AG08395 (cell line): ENCODE data around the gene PTMA.
"Not testable (repeated sequence)": the region's sequence is repeated elsewhere in the genome, so short reads cannot be mapped to it uniquely, and the experiment has no call there.

Experiments used
- DNase-seq: peaks from one replicate; pipeline ENCODE4 v3.0.0; 2012; ENCODE audit warnings: mixed read lengths, low spot score

PTMA gene, protein sequence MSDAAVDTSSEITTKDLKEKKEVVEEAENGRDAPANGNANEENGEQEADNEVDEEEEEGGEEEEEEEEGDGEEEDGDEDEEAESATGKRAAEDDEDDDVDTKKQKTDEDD

DNA sequence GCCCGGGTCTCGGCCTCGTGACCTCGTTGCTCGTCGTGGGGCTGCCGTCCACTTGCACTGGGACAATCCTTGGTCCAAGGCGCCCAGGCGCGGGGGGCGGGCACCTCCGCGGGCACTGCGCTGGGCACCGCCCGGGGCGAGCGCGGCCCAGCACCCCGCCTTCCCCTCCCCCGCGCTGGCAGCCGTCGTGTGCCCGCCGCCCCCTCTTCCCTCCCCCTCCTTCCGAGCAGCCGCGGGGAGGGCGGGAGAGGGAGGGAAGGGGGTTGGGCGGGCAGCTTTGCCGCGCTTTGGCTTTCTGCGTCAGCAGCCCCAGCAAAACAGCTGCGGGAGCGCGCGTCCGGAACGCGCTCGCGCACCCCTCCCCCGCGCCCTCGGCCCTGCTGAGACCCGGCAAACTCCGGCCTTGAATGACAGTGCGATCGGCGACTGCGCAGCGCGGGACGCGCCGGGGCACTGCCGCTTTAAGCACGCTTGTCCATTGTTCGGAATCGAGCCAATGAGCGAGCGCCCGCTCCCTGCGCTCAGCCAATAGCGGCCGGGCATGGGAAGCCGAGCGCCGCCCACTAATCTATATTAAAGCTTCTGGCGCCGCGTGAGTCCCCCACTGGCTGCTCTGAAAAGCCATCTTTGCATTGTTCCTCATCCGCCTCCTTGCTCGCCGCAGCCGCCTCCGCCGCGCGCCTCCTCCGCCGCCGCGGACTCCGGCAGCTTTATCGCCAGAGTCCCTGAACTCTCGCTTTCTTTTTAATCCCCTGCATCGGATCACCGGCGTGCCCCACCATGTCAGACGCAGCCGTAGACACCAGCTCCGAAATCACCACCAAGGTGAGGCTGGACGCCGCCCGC lies at the start of gene PTMA:
Gene PTMA (plus strand): TSS at position 599 of the 846 bp plus-strand sequence. CDS start 182 bp downstream, at position 781.
- peak; percentile 96 for DNase-seq

DNA sequence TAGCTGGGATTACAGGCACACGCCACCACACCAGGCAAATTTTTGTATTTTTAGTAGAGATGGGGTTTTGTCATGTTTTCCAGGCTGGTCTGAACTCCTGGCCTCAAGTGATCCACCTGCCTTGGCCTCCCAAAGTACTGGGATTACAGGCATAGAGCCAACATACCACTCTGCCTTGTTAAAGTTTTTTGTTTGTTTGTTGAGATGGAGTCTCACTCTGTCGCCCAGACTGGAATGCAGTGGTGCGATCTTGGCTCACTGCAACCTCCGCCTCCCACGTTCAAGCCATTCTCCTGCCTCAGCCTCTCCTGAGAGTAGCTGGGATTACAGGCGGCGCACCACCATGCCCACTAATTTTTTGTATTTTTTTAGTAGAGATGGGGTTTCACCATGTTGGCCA lies 48.3 kb upstream of the PTMA start:
- not testable (repeated sequence) for DNase-seq

DNA sequence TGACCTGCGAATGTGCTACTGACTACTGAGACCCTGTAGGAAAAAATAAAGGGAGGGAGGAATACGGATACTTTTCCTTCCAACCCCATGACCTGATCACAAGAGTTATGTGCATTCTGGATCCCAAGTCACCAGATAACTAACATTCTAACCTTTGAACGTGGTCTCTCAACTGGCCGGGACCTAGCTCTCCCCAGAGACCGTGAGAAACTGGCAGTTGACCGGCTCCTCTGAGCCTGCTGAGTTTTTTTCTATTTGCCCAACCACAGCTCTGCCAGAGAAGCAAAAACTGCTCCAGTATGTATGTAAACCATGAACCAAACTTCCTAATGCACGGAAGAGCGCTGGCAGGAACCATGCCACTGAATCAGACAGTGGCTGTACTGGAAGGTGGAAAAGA lies 47.5 kb upstream of the PTMA start:
- DNase-seq = no peak

DNA sequence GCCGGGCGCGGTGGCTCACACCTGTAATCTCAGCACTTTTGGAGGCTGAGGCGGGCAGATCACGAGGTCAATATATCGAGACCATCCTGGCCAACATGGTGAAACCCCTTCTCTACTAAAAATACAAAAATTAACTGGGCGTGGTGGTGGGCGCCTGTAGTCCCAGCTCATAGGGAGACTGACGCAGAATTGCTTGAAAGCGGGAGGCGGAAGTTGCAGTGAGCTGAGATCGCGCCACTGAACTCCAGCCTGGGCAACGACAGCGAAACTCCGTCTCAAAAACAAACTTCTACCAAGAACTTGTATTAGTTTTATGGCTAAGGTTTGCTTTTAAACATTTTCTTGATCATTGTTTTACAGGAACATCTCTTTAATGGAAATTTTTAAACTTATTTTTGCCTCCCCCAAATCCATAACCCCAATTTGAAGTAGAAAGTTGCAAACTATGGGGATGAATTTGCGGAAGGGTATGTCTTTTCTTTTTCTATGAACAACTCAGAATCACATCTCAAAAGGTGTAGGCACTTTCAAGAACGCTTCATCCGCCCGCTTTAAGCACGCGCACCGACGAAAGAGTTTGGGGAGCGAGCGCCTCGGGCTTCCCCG lies 46.8 kb upstream of the PTMA start:
- DNase-seq = no peak

DNA sequence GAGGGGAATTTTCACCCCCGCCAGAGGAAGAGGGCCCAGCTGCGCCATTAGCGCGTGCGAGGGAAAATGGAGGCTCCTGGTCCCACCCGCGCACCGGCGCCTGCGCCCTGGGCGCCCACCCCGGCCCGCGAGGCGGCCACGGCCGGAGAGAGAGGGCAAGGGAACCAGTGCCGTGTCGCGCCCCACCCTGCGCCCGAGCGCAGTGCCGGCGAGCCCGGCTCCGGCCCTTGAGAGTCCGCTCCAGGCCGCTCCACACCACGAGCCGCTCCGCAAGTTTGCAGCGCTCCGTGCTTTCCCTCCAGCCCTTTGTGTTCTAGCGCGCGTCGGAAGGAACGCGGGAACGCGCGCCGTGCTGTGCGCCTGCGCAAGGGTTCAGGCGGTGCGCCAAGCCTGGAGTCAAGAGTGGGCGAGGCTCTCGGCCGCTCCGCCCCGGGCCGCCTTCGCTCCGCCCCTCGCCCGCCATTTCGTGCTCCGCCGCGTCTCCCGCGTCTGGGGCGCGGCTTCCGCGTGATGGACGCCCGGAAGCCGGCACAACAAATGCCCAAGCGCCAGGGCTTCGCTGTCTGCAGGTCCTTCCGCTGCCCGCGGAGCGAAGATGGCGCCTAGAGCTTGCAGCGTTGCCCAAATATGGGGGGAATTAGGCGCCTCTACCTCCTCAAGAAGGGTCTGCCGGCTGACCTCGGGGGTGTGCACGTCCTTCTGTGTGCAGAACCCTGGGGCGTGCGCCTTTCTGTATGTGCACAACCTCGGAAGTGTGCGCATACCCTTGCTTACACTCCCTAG lies 46.1 kb upstream of the PTMA start:
- DNase-seq = peak; percentile 94

DNA sequence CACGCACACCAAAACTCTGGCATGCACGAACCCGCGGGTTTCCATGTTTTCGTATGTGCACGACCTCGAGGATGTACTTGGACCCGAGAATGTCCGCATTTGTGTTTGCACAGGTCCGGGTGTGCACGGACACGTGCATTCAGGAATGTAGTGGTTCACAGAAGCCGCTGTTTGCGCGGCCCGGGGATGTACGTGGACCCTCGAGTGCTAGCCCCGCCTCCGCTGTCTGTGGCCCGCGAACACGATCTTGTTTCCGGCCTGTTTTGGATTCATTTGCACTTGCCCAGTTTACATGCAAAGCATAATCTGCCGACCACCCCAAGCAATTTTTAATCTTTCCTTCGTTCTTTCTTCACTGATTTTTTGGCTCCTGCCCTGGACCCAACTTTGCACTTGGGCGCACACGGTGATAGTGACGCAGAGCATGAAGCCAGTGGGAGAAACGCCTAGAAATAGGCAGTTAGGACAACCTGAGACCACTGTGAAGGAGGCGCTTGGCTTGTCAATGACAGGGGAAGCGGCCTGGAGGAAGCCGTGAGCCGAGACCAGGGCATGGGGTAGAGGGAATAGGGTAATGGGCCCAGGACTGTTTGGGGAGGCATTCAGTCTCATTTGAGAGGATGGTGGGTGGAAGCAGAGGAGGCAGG lies 45.4 kb upstream of the PTMA start:
- no peak for DNase-seq

DNA sequence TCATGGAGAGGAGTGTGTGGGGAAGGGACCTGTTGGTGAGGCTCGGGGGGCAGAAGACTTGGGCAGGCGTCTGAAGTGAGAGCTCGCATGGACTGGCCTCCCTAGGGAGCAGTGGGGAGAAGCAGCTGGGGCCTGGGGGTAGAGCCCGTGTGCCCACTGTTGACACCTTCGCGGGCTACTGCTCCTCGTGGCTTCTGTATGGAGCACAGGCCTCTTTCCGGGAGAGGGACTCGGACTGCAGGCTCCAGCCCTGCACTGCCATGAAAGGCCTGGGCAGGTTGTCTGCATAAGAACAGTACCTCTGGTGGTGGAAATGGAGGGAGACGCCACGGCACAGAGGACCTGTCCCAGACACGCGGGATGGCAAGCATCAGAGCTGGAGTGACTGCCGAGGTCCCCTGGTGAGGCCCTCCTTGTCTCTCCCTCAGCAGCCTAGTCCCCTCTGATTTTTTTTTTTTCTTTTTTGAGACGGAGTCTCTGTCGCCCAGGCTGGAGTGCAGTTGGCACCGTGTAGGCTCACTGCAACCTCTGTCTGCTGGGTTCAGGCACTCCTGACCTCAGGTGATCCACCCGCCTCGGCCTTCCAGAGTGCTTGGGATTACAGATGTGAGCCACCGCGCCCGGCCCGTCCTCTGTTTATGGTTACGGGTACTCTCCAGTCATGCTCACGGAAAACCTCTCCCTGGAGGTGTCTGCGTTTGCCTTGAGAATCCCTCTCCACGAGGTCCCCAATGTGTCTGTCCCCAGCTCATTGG lies 44.7 kb upstream of the PTMA start:
- no peak for DNase-seq

DNA sequence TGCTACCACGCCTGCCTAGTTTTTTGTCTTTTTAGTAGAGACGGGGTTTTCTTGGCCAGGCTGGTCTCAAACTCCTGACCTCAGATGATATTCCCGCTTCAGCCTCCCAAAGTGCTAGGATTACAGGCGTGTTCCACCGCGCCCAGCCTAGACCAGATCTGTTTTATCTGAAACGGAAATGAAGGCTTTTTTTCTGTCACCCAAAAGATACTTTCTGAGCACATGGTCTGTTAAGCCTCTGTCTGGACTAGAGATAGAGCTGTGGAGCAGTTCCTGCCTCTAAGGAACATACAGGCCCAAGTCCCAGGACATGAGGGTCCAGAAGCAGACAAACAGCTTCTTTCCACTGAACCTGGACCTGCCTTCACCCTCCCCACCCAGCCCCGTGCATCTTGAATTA lies 43.6 kb upstream of the PTMA start:
- DNase-seq = no peak

DNA sequence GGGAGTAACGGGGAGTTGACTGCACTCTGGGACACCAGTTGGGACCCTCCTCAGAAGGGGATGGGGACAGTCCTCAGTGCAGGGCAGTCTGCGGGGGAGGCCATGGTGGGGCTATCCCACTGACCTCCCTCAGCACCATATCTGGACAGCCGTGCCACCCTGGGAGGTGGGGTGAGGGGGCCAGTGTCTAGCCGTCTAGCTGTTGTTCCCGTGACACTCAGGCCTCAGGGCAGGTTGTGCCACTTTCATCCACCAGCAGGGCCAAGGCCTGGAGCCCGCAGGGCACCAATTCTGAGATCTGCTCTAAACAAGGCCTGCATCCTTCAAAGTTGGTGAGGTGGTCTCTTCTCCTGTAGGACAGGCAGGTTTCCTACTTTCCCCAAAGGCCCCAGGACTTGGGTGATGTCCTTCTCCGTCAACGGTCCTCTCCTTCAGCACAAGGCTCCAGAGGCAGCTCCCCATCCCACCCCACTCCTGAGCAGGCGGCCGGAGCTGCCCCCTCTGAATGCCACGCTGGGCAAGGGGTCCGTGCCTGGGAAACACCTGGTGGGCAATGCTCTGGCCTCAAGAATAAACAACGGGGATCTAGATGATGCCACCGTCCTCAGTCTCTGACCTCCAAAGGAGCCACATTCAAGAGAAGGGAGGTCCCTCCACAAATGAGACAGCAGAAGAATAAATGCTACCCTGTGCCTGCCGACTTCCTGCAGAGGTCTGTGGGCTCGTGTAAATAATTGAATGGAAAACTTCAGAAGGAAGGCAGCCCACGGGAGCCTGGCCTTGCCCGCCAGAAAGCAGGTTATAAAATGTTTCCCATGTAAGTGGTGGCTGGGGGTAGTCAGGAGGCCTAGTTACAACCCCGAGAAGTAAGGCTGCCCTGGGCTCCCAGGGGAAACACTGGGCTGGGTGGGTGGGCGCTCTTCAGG lies 42.8 kb upstream of the PTMA start:
- no peak for DNase-seq

DNA sequence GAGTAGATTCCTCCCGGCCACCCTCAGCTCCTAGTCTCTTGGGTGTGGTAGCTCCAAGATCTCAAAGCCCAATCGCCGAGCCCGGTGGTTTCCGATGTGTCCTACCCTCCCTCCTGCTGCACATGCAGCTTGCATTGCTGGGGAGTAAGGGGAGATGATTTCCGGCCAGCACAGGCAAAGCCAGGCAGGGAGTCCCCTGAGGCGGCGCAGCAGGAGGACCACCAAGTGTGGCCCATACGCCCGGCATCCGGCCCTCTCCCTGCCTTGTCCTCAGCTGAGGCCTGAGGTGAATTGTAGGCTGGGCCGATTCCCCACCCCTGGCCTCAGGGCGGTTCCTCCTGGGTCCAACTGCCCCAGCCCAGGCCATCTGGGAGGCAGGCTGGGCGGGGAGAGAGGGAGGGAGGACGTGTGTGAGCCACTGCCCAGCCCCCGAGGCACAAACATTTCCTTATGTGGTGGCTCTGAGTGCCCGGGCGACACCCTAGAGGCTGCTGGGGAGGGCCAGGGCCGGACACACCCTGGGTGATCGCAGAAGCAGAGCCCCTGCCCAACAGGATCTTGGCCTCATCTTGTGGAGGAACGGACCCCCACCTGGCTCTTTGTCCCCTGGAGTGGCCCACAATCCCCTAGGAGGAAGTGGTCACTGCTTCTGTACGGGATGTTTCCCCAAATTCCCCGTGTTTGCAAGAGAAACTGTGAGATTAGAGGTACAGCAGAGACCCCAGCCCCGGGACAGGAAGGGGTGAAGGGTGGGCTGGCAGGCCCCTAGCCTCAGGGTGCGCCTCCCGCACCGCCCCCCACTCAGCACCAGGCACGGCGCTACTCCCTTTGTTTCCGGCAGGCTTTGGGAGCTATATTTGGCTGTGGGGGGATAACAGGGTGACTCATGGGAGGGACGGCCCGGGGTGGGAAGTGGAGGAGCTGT lies 41.9 kb upstream of the PTMA start:
- peak; percentile 93 for DNase-seq

DNA sequence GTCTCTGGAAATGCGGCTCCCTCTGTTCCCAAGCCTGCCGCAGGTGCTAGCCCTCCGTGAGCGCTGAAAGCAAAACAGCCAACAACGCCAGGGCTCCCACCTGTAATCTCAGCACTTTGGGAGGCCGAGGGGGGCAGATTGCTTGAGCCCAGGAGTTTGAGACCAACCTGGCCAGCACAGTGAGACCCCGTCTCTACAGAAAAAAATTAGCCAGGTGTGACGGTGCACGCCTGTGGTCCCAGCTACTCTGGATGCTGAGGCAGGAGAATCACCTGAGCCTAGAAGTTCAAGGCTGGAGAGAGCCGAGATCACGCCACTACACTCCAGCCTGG lies 41.3 kb upstream of the PTMA start:
- no peak for DNase-seq

DNA sequence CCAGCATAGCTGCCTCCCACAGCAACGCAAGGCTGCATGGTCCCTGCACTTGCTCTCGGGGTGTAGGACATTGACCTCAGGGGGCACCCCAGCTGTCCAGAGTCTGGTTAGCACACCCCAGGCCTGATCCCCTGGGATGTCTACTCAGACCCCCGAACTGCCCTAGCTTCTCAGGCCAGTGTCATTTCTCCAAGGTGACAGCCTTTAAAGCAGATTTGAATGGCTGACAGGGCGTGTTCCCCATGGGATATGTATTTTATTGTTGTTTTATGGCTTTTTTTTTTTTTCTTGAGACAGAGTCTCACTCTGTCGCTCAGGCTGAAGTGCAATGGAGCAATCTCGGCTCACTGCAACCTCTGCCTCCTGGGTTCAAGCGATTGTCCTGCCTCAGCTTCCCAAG lies 40.8 kb upstream of the PTMA start:
- DNase-seq = no peak

DNA sequence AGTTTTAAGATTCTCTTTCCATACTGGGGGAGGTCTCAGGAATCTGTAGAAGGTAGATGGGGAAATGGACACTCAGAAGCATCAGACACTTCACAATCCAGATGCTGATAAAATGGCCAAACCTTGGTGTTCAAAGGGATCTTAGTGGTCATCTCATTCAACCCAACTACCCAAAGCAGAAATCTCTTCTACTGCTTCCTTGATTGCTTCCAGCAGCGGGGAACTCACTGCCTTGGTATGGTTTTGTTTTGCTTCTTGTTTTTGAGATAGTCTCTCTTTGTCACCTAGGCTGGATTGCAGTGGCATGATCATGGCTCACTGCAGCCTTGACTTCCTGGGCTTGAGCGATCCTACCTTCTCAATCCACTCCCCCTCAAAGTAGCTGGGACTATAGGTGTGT lies 39.3 kb upstream of the PTMA start:
- no peak for DNase-seq

DNA sequence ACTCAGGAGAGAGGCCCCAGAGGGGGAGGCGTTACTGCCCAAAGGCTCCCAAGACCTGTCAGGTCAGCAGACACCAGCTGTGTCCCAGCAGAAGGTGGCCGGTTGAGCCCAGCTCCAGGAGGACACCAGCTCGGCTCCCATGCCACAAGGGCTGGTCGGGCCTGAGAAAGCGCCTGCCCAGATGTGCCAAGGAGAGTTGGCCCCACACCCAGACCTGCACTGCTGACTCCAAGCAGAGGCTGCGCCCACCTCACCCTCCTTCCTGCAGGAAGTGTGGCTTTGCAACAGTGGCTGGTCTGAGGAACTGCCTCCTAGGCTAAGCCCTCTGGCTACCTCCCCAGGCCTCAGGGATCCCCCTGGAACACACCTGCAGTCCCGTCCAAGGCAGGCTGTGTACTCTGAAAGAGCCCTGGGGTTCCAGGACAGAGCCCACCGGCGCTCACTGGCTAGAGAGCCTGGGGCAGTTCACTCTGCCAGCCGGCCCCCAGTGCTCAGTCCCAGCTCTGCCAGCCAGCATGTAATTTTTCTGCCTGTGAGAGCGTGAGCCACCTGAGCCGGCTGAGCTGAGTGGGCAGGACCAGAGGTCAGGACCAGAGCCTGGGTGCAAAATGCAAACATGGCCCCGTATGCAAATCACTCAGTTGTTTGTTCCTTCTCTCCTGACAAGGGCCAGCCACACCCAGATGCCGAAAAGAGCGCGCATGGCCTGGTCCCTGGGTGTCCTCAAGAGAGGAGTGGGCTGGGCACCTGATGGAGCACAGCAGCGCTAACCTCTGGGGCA lies 36.9 kb upstream of the PTMA start:
- DNase-seq = no peak

DNA sequence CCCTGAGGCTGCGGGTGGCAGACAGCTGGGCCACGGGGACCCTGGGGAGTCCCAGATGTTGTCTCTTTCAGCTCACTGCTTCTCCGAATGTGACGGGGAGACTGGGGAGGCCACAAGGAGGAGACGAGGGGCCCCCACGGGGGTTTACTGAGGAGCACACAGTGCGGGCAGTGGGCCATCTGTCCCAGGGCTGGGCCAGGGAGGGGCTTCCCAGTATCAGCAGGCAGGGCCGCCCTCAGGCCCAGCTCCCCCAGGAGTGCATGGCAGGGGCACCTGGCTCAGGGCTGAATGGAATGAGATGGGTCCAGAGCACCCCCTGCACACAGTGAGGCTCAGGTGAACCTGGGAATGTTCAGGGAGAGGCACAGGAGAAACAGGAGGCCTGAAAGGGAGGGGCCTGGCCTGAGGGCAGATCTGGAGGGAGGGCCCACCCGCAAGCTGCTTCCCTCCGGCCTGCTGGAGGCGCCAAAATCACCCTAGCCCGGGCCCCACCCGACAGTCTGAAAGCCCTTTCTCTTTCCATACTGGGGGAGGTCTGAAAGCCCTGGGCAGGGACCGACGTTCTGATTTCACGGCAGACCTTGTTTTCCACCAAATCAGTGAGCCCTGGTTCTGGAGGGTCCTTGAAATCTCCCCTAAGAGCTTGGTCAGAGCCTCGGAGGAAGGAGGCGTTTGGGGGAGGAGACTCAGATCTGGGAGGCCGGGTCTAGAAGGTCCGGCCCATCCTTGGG lies 35.5 kb upstream of the PTMA start:
- peak; percentile 55 for DNase-seq

DNA sequence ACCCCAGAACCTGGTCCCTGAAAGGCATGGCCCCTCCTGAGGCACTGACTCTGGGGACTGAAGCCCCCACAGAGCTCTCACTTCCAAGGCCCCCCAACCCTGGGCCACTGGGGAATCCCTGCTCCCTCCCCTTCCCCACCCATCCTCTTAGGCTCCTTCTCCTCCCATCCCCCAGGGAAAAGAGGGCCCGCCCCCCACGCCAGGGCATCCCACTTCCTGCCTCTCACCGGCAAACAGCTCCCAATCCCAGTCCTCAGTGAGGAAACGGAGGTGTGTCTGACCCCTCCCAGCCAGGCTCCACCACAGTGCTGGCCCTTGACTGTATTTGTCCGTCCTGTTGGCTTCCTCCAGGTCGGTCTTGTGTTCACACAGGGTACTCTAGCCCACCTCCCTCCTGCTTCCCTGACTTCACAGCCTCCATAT lies 35.0 kb upstream of the PTMA start:
- DNase-seq = peak; percentile 22

DNA sequence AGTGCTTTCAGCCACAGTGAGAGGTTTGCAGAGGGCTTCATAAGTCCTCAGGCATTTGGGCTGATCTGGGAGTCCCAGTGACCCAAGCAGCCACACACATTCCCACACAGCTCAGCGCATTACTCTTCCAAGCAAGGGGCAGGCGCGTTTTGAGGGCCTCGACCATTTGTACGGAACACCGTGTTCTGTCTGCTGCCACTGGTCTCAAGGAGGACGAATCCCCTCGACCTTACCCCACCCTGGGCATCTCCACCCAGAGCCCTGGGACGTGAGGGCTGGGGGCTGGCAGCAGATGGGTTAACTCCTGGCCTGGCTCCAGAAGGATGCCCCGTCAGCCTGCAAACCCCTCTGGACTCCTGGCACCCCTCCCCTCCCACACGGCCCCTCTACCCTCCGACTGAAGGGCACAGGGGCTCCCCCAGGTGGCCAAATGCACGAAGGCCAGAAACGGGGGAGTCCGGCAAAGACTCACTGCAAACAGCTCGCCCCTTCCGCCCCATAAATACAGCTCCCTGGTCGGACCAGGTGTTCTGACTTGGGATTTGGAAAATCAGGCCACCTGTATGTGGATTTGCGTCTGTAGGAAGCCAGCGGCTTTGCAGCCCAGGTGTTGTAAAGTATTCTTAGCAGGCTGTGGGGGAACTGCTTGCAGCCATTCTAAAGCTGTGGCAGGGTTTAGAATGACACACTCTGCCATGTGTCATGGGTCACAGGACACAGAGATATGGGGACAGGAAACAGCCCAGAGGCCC lies 33.6 kb upstream of the PTMA start:
- peak; percentile 60 for DNase-seq
